Measurements from ENCODE around the gene MATCAP1.

Gene MATCAP1

GRCh38 chr16:67208154-67208896 is 24.6 kb upstream of the MATCAP1 start:
- DNase-seq (ENCODE audit: low read depth in 2 of 2) = no peak

GRCh38 chr16:67207249-67208091 is 23.7 kb upstream of the MATCAP1 start:
- DNase-seq (ENCODE audit: low read depth in 2 of 2) = no peak

- no peak for DNase-seq (ENCODE audit: low read depth in 2 of 2)
Measured at GRCh38 chr16:67206838-67207248, 23.1 kb upstream of the MATCAP1 start.

- DNase-seq (ENCODE audit: low read depth in 2 of 2) = no peak
Measured at GRCh38 chr16:67206129-67206837, 22.5 kb upstream of the MATCAP1 start.

GRCh38 chr16:67204076-67204475 is 20.3 kb upstream of the MATCAP1 start:
- DNase-seq (ENCODE audit: low read depth in 2 of 2) = no peak

- no peak for DNase-seq (ENCODE audit: low read depth in 2 of 2)
Measured at GRCh38 chr16:67202956-67203493, 19.3 kb upstream of the MATCAP1 start.

GRCh38 chr16:67202426-67202825 is 18.7 kb upstream of the MATCAP1 start:
- no peak for DNase-seq (ENCODE audit: low read depth in 2 of 2)

GRCh38 chr16:67201411-67202345 is 17.9 kb upstream of the MATCAP1 start:
- no peak for DNase-seq (ENCODE audit: low read depth in 2 of 2)

- DNase-seq (ENCODE audit: low read depth in 2 of 2) = no peak
Measured at GRCh38 chr16:67200491-67200890, 16.7 kb upstream of the MATCAP1 start.

GRCh38 chr16:67199808-67200198 is 16.0 kb upstream of the MATCAP1 start:
- DNase-seq (ENCODE audit: low read depth in 2 of 2) = no peak

- no peak for DNase-seq (ENCODE audit: low read depth in 2 of 2)
Measured at GRCh38 chr16:67199011-67199807, 15.4 kb upstream of the MATCAP1 start, which contains the start of gene ELMO3. Gene ELMO3 (plus strand): TSS chr16:67199131. CDS start chr16:67199327, 196 bp downstream.

GRCh38 chr16:67198238-67198734 is 14.5 kb upstream of the MATCAP1 start:
- no peak for DNase-seq (ENCODE audit: low read depth in 2 of 2)

GRCh38 chr16:67197704-67198103 is 13.9 kb upstream of the MATCAP1 start:
- DNase-seq (ENCODE audit: low read depth in 2 of 2) = no peak

GRCh38 chr16:67196881-67197280 is 13.1 kb upstream of the MATCAP1 start:
- no peak for DNase-seq (ENCODE audit: low read depth in 2 of 2)

GRCh38 chr16:67195676-67196075 is 11.9 kb upstream of the MATCAP1 start:
- DNase-seq (ENCODE audit: low read depth in 2 of 2) = no peak

GRCh38 chr16:67194260-67194659 is 10.5 kb upstream of the MATCAP1 start:
- DNase-seq (ENCODE audit: low read depth in 2 of 2) = no peak

- DNase-seq (ENCODE audit: low read depth in 2 of 2) = no peak
Measured at GRCh38 chr16:67193536-67193935, 9.8 kb upstream of the MATCAP1 start.

GRCh38 chr16:67192781-67193361 is 9.1 kb upstream of the MATCAP1 start:
- DNase-seq (ENCODE audit: low read depth in 2 of 2) = no peak

- peak; percentile 66 to 70 for DNase-seq (ENCODE audit: low read depth in 2 of 2)
Measured at GRCh38 chr16:67191995-67192681, 8.4 kb upstream of the MATCAP1 start, which contains the start of gene E2F4. Gene E2F4 (plus strand): TSS chr16:67192155. CDS start chr16:67192228, 73 bp downstream.
